Hematopoietic multipotent progenitor cell treated with erythropoietin and hydrocortisone succinate and interleukin-3 and kit ligand, for 15 days (in vitro differentiated cells): Measurements from ENCODE around the gene EBLN2.

ENCODE experiments used
- DNase-seq: peaks from one replicate; pipeline ENCODE4 v3.0.0-alpha.2; 2015; ENCODE audit warnings: low spot score

The EBLN2 gene

DNA sequence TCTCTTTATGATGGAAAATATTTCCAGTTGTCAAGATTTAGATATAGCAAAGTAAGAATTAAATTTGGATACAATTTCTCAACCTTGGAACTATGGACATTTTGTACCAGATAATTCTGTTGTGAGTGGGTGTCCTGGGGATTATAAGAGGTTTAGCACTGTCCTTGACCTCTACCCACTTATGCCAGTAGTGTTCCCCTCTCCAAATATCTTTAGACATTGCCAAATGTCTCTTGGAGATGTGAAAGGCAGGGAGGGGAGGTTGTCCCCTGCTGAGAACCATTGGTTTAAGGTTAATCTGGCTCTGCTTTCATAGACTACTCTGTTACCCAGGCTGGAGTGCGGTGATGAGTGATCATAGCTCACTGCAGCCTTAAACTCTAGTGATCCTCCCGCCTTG, at the start of gene EBLN2:
Gene EBLN2, plus strand, starts transcription at position 244 of the 400 bp plus-strand sequence. CDS start 423 bp downstream, outside the sequence.
- DNase-seq: no peak

DNA sequence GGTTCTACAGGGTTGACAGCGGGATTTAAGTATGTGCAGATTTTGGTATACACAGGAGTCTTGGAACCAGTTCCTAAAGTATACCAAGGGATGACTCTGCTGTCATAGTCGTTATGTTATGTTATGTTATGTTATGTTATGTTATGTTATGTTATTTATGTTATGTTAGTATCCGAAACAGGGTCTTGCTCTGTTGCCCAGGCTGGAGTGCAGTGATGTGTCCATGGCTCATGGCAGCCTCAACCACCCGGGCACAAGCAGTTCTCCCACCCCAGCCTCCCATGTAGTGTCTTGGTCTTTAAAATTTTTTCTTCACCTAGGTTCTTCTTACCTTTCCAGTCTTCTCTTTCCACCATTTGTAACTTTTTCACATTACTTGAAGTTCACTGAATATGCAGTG, 43.2 kb upstream of the EBLN2 start:
- DNase-seq: no peak

DNA sequence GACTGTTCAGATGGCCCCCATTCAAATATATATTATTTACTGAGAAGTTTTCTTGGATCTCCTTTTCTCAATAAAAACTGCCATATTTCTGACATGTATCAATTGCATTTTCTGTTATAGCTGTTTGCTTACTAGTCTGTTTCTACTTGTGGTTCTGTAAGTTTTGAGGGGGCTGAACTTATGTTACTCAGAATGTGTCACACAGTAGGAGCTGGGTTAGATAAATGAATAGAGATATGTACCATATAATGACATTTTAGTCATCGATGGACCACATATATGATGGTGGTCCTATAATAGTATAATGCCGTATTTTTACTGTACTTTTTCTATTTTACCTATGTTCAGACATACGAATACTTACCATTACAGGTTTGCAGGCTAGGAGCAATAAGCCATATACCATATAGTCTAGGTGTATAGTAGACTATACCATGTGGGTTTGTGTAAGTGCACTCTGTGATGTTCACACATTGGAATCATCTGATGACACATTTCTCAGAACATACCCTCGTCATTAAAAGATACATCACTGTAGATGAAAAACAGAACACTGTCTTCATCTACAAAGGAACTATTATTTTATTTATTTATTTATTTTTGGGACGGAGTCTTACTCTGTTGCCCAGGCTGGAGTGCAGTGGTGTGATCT, 42.5 kb upstream of the EBLN2 start:
- DNase-seq: no peak

DNA sequence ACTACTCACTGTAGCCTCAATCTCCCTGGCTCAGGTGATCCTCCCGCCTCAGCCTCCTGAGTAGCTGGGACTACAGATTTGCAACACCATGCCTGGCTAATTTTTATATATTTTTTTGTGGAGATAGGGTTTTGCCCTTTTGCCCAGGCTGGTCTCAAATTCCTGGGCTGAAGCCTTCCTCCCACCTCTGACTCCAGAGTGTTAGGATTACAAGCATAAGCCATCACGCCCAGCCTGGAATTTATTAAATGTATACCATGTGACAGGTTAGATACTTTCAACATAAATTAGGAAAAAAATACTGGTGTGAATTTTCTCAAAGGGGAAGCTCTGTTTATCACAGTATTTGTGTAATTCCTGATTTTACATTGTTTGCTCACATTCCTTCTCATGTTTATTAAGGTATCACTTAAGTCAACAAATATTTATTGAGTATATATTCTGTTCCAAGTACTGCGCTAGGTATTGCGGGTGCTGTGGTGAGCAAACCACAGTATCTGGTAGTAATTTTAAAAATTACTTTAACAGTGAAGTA, 40.1 kb upstream of the EBLN2 start:
- DNase-seq: no peak

DNA sequence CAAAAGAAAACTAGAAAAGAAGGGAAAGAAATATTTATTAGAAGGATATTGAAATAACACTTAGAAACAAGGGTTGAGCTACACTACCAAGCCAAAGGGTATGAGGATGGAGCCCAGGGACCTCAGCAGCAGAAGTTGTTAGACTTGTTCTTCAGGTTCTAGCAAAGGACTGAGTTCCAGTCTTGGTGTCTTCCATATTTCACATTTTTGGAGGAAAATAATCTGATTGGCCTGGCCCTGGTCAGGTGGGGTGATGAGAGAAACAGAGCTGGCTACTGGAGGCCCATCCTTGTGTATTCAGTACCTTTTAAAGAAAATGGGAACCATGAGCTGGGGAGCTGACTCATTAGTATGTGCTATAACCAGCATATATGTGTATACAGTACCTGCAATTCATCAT, 36.6 kb upstream of the EBLN2 start:
- DNase-seq: no peak

DNA sequence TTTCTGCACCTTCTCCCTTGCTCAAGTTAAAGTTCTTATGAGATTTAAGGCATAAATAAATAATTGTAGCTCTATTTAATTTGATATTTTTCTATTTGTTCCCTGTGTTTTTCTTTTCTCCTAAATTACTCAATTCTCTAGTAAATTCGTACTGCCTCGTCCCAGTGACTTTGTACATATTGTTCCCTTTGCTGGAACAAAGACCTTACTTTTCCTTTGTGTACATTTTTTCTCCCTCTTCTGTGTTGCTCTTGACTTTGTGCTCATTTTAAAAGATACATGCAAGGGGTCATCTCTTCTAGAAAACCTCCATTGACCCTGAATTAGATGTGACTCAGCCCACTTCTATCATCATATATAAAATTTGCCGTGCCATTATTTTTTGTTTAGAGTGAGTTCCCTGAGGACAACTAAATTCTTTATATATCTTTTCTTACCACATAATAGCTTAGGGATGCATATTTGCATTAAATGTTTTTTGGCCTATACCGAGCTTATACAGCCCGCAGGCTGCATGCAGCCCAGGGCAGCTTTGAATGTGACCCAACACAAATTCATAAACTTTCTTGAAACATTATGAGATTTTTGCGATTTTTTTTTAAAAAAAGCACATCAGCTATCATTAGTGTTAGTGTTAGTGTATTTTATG, 35.2 kb upstream of the EBLN2 start:
- no peak for DNase-seq

DNA sequence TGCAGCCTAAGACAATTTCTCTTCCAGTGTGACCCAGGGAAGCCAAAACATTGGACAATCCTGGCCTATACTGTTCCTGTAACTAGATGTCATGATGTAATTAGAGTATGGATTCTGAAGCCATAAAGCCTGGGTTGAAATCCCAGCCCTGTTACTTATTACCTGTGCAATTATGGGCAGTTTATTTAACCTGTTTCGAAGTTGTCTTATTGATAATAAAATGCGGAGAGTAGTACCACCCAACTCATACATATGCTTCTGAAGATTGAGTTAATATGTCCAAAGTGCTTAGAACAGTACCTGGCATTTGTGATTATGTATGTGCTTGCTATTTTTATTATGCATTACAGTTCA, 34.7 kb upstream of the EBLN2 start:
- no peak for DNase-seq

DNA sequence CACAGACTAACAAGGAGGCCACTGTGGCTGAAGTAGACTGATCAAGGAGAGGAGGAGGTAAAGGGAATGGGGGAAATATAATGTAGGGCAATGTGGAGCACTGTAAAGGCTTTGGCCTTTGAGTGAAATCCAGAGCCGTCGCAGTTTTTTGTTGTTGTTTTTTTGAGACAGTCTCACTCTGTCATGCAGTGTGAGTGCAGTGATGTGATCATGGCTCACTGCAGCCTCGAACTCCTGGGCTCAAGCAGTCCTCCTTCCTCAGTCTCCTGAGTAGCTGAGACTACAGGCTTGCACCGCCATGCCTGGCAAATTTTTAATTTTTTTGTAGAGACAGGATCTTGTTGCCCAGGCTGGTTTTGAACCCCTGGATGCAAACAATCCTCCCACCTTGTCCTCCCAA, 32.7 kb upstream of the EBLN2 start:
- no peak for DNase-seq

DNA sequence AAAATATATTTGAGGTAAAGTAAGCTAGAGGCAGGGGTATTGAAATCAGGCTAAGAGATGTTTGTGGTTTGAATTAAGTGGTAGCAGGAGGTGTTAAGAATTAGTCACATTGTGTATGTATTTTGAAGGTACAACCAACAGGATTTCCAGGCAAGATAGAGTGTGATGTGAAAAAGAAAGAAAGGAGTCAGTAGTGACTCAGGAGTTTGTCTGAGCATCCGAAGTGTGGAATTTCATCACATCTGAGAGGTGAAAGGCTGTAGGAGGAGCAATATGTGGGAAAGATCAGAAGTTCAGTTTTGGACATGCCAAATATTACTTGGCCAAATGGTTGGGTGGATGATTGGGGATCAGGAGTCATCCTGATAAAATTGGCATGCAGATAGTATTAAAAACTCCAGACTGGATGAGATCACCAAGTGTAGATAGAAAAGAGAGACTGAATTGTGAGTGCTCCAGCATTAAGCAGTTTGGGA, 32.1 kb upstream of the EBLN2 start:
- no peak for DNase-seq

DNA sequence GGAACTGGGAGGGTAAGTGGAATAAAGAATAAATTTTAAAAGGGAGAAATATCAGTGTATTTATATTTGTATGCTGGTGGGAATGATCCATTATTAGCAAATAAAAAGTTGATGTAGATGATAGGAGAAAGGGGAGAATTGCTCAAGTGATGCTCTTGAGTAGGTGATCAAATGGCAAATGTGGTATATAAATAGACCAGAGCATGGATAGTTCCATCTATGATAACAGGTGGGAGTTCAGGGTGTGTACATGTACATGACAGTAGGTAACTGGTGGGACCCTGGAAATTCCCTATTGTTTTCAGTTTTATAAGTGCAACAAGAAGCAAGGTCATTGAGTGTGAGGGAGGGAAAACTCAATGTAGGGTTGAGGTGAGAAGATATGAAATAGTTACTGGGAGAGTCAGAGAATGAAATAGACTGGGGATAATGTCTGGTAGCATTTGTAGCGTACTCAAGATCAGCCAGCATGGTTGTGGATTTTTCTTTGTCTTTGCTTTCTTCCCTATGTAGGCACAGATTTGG, 31.3 kb upstream of the EBLN2 start:
- DNase-seq: no peak

DNA sequence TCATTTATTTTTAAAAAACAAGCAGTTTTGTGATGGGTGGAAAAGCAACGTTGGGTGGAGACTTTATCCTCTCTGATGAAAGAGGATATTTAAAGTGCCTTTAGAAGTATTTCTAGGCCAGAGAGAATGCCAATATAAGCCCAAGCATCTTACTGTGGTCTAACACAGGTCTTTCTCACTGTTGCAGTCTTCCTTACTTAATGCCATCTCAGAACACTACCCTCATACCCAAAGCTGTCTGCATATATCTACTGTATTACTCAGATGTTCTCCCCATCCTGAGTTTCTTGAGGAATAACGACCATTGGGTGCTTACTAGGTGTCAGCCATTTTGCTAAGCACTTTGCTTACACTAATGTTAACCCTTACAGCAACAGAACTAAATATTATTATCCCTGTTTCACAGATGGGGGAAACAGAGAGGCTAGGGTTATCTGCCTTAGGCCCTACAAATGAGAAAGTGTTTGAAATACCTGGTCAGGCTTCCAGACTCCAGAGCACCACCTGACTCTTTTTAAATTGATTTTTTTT, 29.8 kb upstream of the EBLN2 start:
- no peak for DNase-seq

DNA sequence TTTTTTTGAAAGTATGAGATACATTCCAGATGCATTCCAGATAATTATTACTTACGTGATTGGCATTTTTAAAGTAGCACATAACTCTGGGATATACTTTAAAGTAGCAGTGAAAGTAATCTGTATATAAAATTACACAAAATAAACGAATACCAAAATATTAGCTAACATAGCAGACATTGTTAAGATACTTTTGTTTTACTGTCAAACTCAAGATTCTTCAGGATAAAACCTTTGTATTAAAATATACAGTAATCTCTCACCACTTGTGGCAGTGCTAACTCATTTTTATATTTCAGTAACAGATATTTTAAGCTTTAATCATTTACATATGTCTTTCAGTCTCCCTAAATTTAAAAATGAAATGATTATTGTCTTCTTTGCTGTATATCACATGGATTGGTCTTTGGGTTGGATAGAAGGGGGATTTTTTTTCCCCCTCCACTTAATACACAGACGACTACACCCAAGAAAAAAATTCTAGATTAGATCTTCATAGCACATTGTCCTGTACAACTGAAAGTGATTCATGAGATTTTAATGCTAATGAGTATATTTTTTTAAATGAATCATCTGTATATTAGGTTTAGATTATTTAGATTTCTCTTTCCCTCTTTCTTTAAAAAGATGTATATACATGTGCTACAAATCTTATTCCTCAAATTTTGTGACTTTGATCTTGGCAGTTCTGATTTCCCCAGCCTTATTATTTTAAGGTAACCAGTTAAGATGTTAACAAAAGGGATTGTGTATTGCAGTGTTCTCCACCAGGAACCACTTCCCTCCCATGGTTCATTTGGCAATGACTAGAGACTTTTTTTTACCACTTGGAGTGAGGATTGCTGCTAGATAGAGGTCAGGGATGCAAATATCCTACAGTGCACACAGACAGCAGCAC, 24.5 kb upstream of the EBLN2 start:
- DNase-seq: no peak

DNA sequence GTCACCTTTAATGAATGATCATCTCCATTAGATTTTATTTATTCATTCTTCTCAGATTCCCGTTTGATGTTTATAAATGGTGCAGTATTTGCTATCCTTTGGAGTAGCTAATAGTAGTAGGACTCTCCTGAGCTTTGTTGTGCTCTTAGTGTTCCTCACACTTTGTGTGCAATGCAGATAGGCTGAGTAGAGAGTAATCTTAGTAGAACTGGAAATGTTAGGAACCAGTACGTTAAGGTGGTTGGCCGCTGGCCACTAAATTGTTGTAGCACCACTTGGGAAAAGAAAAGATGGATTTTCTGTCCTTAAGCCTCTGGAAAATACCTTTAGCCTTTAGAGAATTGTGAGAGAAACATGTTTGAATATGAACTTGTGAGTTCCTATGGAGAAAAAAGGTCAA, 19.9 kb upstream of the EBLN2 start:
- DNase-seq: no peak

DNA sequence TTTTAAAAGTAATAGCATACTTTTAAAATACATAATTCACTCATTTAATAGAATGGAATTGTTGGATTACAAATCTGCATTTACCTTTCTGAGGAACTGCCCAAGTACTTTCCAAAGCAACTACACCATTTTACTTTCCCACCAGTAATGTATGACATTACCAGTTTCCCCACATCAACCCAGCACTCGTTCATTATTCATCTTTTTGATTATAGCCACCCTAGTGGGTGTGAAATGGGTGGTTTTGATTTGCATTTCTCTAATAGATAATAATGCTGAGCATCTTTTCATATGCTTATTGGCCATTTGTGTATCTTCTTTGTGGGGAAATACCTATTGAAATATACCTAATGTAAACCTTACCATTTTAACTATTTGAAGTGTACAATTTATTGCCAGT, 18.0 kb upstream of the EBLN2 start:
- no peak for DNase-seq

DNA sequence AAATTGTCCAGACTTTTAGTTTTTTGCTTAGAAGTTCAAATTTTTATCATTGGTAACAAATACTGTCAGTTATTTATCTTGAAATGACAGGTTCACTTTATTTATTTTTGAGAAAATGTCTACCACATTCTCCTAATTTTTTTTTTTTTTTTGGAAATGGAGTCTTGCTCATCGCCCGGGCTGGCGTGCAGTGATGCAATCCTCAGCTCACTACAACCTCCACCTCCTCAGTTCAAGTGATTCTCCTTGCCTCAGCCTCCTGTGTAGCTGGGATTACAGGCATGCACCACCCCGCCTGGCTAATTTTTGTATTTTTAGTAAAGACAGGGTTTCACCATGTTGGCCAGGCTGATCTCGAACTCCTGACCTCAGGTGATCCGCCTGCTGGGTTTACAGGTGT, 16.1 kb upstream of the EBLN2 start:
- DNase-seq: no peak

DNA sequence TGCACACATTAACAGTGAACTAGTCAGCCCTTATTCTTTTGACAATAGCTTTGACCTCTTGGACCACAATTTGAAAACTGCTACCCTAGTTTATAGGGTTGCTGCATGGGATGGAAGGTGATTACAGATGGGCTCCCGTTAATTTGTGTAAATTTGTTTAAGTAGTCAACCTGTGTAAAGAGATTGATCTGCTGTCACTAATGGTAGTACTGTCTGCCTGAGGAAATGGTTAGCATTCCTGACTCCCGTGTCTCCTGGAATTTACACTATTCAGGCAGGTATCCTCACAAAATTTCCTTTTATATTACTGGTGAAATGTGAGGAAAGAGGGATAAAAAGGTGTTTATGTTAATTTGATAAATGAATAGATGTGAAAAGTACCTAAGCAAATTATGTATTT, 15.3 kb upstream of the EBLN2 start:
- no peak for DNase-seq

DNA sequence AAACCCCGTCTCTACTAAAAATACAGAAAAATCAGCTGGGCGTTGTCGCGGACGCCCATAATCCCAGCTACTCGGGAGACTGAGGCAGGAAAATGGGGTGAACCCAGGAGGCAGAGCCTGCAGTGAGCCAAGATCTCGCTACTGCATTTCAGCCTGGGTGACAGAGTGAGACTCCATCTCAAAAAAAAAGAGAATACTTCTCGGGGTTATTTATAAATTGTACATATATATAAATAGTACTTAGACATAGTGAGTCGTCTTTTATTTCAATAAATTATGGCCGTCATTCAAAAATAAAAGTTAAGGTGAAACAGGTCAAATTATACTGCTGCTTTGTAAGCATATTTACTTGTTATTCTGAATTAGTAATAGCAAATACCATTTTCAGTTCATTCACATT, 12.1 kb upstream of the EBLN2 start:
- DNase-seq: no peak

DNA sequence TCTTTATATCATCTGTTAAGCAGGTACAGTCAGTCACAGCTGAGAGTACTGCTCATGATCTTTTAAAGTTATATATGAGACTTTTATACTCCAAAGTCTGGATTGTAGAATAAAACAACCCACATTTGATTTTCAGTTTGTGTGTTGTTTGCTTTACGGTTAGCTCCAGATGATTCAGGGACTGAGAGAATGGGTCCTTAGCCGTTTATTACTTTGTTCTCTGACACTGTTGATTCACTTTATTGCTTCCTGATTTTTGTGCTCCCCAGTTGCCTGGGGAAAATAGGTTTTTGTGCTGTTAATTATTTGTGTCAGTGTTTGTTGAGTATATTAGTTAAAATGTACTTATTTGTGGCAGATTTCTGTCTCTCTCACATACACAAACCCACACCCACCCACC, 8.6 kb upstream of the EBLN2 start:
- no peak for DNase-seq

DNA sequence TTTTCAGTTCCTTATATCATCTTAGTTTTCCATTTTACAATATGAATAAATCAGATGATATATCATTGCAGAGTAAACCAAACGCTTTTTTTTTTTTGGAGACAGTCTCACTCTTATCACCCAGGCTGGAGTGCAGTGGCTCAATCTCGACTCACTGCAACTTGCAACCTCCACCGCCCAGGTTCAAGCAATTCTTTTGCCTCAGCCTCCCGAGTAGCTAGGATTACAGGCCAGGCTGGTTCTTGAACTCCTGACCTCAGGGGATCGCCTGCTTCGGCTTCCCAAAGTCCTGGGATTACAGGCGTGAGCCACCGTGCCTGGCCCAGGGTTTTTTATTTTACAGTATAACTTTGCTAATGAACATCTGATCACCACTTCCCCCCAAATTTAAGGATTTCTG, 5.9 kb upstream of the EBLN2 start:
- DNase-seq: no peak

DNA sequence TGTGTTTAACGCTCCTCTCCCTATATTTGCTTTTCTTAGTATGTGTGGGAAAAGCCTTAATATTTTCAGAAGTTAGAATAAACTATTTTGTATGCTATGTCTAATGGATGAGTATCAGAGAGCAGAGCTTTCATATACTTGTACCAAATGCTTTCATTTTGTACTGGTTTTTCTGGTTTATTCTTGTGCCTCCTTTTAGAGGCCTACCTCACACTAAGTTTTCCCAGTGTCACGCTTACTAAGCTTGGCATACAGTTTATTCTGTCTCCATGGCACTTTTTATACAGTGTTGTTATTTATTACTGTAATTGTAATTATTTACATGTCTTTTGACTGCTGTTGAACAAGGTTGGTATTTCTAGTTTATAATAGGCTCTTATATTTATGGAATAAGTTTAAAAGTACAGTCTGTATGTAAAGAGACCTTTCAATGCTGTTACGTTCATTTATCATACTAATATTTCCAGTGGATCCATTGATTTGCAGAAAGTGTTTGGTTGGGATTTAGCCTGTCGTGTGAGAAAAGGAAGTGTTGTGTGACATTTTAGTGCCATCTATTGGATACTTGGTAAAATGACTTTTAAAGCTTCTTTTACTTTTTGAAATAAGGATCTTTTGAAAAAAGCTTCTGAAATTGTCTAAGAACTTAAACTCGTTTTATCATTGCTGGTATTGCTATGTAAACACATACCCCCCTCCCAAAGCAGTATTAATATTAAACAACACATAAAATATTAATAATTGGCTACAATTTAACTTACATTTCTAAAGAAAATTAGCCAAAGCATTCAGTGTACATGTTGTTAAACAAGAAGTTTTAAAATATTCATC, 5.2 kb upstream of the EBLN2 start:
- peak; percentile 57 for DNase-seq

DNA sequence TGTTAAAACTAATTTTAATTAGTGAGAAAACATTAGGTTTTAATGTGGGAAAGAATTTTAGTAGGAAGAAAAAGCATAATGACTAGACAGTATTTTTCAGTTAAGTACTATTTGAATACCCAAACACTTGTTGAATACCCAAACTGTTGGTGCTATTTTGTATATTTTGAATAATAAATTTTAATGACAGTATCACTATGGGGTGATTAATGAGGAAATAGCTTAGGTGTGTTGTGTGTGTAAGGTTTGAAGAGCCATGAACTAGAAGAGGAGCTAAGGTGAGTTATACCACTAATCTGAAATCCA, 4.7 kb upstream of the EBLN2 start:
- DNase-seq: no peak

DNA sequence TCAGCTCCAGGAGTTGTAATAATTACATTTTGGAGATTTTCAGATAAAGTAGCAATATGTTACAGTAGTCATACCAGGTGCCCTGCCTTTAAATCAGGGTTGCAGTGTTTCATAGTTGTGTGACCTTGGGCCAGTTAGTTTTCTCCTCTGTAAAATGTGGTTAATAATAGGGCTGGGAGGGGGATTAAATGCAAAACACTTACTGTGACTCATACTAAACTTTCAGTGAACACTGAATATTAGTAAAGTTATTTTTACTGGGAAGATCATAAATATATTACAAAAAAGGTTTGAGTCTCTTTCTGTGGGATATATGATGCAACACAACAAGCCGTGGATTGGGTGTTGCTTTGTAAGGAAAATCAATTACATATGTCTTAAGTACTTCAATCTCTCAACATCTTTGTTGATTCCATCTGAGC, 1.1 kb upstream of the EBLN2 start:
- DNase-seq: no peak
